ENCODE data around the gene ZSCAN5B.

DNA sequence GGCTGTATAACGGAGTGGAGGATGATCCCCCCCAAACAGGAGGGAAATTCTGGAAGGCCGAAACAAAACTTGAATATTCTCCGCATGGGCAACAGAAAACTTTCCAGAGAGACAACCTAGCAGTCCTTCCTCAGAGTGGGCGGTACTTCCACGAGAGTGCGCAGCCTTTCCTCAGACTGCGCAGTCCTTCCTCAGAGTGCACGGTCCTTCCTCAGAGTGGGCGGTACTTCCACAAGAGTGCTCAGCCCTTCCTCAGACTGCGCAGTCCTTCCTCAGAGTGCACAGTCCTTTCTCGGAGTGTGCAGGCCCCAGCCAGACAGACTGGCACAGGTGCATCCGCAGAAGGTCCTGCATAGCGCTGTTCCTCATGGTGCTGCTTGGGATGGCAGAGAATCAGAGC lies 34.5 kb downstream of the ZSCAN5B start:
- TF ChIP-seq, protein P1, sequence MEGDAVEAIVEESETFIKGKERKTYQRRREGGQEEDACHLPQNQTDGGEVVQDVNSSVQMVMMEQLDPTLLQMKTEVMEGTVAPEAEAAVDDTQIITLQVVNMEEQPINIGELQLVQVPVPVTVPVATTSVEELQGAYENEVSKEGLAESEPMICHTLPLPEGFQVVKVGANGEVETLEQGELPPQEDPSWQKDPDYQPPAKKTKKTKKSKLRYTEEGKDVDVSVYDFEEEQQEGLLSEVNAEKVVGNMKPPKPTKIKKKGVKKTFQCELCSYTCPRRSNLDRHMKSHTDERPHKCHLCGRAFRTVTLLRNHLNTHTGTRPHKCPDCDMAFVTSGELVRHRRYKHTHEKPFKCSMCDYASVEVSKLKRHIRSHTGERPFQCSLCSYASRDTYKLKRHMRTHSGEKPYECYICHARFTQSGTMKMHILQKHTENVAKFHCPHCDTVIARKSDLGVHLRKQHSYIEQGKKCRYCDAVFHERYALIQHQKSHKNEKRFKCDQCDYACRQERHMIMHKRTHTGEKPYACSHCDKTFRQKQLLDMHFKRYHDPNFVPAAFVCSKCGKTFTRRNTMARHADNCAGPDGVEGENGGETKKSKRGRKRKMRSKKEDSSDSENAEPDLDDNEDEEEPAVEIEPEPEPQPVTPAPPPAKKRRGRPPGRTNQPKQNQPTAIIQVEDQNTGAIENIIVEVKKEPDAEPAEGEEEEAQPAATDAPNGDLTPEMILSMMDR (IDR thresholded peaks at IDR 0.05; ENCODE audit: poor library complexity, severe bottlenecking) = no peak
- TF ChIP-seq EP300 (conservative IDR thresholded peaks at IDR 0.05; ENCODE audit: poor library complexity, severe bottlenecking) = no peak
